ENCODE measurements around the gene CFL1.
"Not testable (repeated sequence)": the region's sequence is repeated elsewhere in the genome, so short reads cannot be mapped to it uniquely, and the experiment has no call there.

The CFL1 gene

GRCh38 chr11:65856689-65857499, 1.1 kb downstream of the CFL1 start:
- peak; percentile 82 to 84 for DNase-seq

GRCh38 chr11:65855927-65856363, 2.0 kb downstream of the CFL1 start:
- peak in 1 of 2 donors; percentile 18 for DNase-seq

GRCh38 chr11:65854852-65855837, 2.8 kb downstream of the CFL1 start:
- no peak for DNase-seq

- DNase-seq = no peak
Observed at GRCh38 chr11:65854161-65854592, 3.8 kb downstream of the CFL1 start.

- no peak for DNase-seq
Observed at GRCh38 chr11:65853246-65853979, 4.6 kb downstream of the CFL1 start.

GRCh38 chr11:65852508-65853245, 5.3 kb downstream of the CFL1 start:
- DNase-seq = no peak

DNA sequence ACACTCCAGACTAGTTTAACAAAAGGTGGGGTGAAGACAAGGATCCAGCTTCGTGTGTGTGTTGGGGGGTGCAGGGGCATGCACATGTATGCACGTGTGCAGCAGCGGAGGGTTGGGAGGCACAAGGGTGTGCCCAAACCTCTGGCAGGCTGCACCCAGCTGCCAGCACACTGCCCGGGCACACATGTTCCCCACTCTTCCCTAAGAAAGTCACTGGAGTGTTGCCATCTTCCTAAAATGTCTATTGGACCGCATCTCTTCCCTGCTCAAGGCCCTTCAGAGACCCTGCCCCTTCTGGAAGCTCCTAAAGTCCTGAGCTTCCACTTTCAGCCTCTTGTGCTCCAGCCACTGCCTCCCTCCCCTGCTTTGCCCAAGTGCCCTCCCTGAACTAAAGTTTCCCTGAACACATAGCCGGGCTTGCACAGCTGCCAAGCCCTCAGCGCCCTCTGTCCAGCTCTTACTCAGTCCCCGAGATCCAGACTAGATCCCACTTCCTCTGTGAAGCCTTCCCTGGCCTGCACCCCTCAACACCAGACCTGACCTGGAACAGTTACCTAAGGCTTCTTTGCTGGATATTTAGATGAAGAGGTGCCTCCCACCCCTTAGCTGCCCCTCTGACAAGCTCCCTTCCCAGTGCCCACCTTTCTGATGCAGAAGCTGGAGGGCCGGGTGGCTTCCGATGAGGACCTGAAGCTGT, 6.0 kb downstream of the CFL1 start:
- no peak for DNase-seq

DNA sequence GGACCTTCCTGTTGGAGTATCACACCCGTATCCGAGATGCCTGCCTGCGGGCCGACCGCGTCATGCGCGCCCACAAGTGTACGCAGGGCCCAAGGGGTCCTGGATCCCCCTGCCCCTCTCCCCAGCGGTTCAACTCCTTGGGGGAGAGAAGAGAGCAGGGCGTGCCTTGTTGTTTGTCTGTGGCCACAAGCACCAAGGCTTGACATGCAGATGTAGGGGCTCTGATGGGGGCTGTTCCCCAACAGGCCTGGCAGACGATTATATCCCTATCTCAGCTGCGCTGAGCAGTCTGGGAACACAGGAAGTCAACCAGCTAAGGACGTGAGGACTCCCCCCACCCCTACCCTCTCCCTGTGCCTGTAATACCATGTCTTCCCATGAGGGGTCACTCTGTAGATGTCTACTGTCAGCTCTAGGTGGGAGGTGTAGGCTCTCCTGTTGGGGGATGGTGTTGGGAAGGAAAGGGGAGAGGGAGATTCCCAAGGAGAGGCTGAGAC, 6.8 kb downstream of the CFL1 start:
- DNase-seq = peak; percentile 24 to 52

- no peak for DNase-seq
Observed at GRCh38 chr11:65850217-65851082, 7.5 kb downstream of the CFL1 start.

DNA sequence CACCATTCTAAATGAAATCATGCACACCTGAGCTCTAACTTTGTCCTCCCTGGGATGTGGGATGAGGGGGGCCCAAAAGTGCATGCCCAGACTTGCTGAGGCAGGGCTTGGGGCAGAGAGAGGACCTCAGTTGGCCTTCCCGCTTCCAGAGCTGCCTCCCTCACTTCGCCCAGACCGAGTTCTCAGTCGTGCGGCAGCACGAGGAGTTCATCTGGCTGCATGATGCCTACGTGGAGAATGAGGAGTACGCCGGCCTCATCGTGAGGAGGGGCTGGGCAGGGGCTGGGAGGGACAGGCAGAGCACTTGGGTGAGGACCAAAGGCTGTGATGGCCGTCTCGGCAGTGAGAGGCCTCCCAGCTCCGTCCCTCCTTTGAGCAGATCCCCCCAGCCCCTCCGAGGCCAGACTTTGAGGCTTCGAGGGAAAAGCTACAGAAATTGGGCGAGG, 8.2 kb downstream of the CFL1 start:
- no peak for DNase-seq

DNA sequence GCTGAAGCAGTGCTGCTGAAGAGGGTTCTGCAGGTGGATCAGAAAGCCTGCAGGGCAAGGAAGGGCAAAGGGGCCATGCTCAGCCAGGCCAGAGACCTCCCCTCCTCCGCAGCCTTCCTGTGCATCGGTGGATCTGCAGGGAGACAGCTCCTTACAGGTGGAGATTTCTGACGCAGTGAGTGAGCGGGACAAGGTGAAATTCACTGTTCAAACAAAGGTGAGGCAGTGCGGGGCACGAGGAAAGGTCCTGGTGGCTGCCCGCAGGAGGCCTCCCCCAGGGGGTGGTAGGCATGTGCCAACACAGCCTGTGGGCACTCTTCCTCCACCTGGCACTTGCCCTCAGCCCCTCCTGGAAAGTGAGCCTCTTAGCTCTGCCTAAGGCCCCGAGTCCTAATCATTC, 8.6 kb downstream of the CFL1 start:
- DNase-seq = no peak

GRCh38 chr11:65848693-65849092, 9.3 kb downstream of the CFL1 start:
- DNase-seq = not testable (repeated sequence)

DNA sequence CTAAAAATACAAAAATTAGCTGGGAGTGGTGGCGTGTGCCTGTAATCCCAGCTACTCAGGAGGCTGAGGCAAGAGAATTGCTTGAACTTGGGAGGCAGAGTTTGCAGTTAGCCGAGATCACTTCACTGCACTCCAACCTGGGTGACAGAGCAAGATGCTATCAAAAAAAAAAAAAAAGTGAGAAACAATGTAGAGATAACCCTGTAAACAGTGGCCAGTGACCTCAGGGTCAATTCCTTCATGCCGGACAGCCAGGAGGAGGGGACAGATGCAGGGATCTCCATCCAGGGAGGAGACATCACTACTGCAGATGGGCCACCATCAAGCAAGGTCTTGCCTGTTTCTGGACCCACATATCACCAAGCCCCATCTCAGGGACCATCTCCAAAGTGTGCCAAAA, 10.2 kb downstream of the CFL1 start:
- no peak for DNase-seq

GRCh38 chr11:65844231-65844872, 13.6 kb downstream of the CFL1 start:
- no peak for DNase-seq

DNA sequence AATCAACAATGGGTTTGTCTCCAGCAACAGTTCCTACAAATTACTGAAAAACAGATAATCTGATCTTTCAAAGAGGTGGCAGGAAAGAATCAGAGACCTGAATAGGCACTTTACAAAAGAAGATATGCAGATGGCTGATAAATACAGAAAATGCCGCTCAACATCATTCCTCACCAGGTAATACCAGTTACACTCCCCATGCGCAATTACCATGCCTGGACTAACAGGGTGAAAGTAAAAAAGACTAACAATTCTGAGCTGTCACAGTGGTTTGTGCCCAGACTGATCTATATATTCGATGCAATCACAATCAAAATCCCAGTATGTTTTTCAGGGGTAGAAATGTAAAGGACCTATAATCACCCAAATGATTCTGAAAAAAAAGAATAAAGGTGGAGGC, 14.2 kb downstream of the CFL1 start:
- no peak for DNase-seq

DNA sequence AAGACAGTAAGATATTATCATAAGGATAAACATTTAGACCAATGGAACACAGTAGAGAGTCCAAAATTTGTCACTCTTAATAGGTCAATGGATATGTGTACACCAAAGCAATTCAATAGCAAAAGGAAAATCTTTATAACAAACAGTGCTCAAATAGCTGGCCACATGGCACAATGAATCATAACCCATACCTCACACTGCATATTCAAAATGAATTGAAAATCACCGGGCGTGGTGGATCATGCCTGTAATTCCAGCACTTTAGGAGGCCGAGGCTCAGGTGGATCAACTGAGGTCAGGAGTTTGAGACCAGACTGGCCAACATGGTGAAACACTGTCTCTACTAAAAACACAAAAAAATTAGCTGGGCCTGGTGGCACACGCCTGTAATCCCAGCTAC, 15.8 kb downstream of the CFL1 start:
- DNase-seq = no peak

GRCh38 chr11:65834202-65834601, 23.8 kb downstream of the CFL1 start:
- DNase-seq = no peak

DNA sequence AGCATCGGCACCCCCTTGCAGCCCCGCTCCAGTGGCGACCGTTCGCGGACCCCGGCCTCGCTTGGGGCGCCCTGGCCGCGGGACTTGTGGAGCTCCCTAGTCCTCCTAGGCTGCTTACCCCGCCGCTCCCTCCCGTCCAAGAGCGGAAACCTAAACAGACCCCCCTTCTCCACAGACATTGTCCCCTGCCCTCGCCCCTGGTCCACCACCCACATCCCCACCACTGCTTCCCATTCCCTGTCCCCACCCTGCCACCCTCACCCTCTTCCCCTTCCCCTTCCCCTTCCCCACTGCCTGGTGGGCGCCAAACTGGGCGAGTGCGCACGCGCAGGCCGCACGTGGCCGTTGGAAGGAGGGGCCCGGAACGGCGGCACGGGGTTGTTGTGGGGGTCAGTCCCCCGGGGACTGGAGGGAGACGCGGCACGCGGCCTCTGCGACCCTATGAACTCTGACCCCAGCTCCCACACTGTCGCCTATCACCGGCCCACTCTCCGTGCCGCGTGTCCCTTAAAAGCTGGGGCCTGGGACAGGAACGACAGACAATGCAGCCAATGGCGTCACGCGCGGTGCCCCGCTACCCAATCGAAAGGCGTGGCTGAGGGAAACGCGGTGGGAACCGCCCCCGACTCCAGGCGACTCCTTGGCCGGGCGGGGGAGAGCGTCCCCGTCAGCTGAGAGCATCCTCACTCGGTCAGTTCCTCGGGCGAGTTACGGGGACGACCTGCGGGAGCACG, 24.5 kb downstream of the CFL1 start, which contains the start of gene SNX32:
Gene SNX32 (plus strand): TSS at position 667 of the 734 bp plus-strand sequence. CDS start 103 bp downstream, outside the sequence.
- DNase-seq = peak; percentile 85 to 98

- not testable (repeated sequence) for DNase-seq
Observed at GRCh38 chr11:65832231-65832630, 25.7 kb downstream of the CFL1 start.

Measured in inflammatory macrophage treated with lipopolysaccharide for 1 hour (primary cell).